Myocyte (in vitro differentiated cells): Measurements from ENCODE around the gene DPH3. TPM values are rescaled to one million over a fixed set of nuclear protein-coding genes. Genes with fewer than 3 reads are reported as not detected.

Experiments
- DNase-seq: peaks from one replicate; pipeline ENCODE4 v3.0.0-alpha.2; 2012; ENCODE audit warnings: low read depth
- total RNA-seq: library from RNA; depleted of rRNA; stranded (reverse); fragments of >200 nt; gene quantifications from 2 replicates; pipeline ENCODE4 v1.2.3, GENCODE V29; 2014

The DPH3 gene
- total RNA-seq, 1 donor from 2014 or later: 29.9 TPM

- no peak for DNase-seq
These were observed 7.4 kb downstream of the DPH3 start for GRCh38 chr3:16257309-16257708.

GRCh38 chr3:16255726-16256125 lies 9.0 kb downstream of the DPH3 start:
- no peak for DNase-seq

DNA sequence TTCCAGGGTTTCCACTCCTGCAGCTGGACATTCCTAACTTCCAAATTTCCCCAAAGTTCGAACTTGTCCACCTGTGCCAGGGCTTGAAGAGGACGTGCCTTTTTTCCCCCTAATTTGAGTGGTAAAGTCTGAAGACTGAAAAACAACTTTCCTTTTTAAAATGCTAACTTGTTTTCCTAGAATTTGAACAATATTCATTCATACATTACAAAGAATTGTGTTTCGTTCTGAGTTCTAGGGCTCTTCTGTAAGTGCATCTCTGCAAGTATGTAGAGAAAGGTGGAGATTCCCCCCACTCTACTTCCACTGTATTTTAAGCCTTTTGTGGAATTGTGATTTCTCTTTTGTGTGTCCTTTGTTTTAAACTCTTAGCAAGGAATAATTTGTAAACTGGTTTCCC lies 9.4 kb downstream of the DPH3 start:
- no peak for DNase-seq

- DNase-seq: peak; percentile 65
These were observed 9.8 kb downstream of the DPH3 start for GRCh38 chr3:16254916-16255315.

DNA sequence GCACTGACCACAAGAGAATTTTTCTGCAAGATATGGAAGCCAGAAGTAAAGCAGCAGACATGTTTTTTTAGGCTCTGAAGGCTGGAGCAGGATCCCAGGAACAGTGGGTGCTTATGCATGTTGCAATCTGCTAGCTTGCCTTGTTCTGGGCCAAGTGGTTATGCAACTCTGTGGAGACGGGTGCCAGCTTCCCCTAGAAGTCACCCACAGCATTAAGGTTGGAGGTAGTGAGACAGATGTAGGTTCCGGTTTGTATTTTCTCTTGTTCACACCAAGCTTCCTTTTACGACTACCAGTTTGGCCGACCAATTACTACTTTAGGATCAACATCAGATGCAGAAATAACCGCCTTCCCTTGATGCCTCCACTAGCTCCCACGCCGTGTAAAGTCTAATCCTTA lies 11.1 kb downstream of the DPH3 start:
- DNase-seq: no peak

- DNase-seq: no peak
These were observed 11.8 kb downstream of the DPH3 start for GRCh38 chr3:16252988-16253387.

GRCh38 chr3:16252243-16252978 lies 12.3 kb downstream of the DPH3 start:
- DNase-seq: no peak

DNA sequence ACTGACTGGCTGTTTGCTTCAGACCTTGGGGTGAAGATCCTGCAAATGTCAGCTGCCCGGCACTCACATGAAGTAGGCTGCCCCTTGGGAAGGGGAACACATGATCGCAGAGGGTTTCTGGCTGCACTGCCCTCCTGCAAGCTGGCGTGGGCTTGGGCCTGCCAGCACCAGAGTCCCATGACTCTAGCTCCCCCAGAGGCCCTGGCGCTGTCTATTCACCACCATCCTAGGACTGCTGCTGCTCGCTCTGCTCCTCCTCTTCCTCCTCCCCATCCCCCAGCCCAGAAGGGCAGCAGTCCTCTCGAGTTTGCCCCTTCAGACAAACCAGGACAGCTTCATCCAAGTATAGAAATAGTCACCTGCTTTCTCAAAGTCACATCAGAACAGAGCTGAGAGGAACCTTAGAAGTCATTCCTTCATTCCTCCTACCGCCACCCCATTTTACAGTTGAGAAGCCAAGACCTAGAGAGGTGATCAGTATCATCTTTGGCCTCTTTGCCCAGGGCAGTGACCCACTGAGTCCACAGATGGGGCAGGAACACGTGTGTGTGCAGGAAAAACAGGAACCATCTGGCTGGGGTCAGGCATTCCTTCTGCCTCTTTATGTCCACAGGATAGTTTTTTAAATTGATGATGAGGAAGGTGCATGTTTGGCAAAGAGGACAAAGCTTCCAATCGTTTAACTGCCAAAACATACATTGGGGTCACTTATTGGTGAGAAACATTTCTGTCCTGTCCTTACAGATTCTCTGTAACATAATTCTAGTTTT lies 13.2 kb downstream of the DPH3 start:
- no peak for DNase-seq

- no peak for DNase-seq
These were observed 14.9 kb downstream of the DPH3 start for GRCh38 chr3:16249886-16250285.

- no peak for DNase-seq
These were observed 15.4 kb downstream of the DPH3 start for GRCh38 chr3:16249336-16249735.

- DNase-seq: no peak
These were observed 16.2 kb downstream of the DPH3 start for GRCh38 chr3:16248556-16248955.

- DNase-seq: peak; percentile 90
These were observed 17.3 kb downstream of the DPH3 start for GRCh38 chr3:16247282-16248061.

DNA sequence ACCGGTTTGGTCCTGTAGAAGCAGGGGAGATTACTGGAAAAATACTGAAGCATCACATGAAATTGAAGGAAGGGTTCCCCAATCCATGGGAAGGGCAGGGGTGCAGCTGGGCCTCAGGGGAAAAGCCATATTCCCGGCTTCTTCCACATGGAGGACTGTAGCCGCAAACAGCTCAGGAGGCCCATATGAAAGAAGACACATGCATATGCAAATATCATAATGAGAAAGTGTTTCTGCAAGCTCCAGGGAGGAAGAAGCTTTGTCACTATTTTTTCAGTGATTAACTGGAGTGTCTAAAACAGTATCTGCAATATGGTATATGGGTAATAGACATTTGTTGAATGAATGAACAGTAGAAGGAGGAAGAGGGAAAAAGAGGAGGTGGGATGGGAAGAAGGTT lies 19.1 kb downstream of the DPH3 start:
- no peak for DNase-seq

- DNase-seq: no peak
These were observed 20.8 kb downstream of the DPH3 start for GRCh38 chr3:16243706-16244490.

GRCh38 chr3:16242177-16242576 lies 22.6 kb downstream of the DPH3 start:
- no peak for DNase-seq

GRCh38 chr3:16241225-16241624 lies 23.5 kb downstream of the DPH3 start:
- DNase-seq: no peak

GRCh38 chr3:16240229-16241023 lies 24.3 kb downstream of the DPH3 start:
- peak; percentile 37 for DNase-seq

DNA sequence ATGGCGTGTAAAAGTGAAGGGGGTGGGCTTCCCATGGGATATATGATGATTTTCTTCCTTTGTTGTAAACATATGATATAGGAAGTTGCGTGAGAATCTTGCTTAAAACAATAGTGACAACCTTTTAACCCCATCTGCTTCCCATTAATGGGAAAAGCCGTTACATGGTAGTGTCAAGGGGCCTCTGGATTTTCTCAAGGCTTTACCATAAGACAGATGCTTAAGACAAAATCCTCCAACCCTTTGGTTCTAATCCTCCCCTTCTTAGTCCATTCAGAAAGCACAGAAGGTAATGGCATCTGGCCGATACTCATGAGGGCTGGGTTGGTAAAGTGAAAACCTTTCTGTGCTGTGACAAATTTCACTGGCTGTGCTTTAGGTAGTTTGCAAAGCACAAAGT lies 25.0 kb downstream of the DPH3 start:
- DNase-seq: no peak

DNA sequence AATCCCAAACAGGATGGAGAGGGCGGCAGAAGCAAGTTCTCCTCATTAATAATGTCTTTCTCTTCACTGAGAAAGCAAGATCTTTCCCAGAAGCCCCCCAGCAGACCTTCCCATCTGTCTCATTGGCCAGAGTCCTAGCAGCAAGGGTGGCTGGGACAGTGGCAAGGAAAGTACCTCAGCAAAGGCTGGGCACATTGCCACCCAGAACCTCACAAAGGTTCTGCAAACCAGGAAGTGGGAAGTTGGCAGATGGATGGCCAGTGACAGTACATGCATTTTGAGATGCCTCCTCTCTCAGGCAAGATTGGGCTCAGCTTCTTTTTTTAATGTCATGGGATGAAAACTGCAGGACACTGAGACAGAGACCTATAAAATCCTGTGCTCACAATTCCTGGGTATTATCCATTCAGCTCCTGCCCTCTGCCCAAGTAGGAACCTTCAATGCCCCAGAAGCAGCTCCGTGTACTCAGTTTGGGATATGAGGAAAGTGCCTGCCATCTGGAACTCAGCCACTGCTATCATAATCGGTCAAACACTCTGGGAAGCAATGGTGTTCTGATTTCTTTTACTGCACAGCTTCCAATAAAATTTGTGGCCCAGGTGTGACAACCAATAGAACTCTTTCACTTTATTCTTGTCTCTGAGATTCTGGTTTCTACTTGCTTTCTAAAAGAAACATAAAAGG lies 25.5 kb downstream of the DPH3 start:
- no peak for DNase-seq
